OCI-LY1 (cell line): Measurements from ENCODE around the gene LHX6.

Experiments
- H2AFZ ChIP-seq: fragments of 200-600 bp; sonication (generic), shearing (Covaris generic); 2 replicates; pipeline ENCODE4 v1.6.0; 2014; ENCODE audit warnings: antibody characterized with exemption, mild to moderate bottlenecking, low read length
- H3F3A ChIP-seq: fragments of 200-600 bp; sonication (generic), shearing (Covaris generic); 2 replicates; pipeline ENCODE4 v1.6.0; 2014; ENCODE audit warnings: mild to moderate bottlenecking, antibody characterized with exemption, low read length, moderate library complexity; ENCODE audit not compliant: insufficient read depth
- H3K27ac ChIP-seq: fragments of 200-600 bp; sonication (generic); 2 replicates; pipeline ENCODE4 v1.5.1; 2014; ENCODE audit warnings: low read length, mixed run types, mild to moderate bottlenecking, low read depth; ENCODE audit not compliant: poor library complexity, severe bottlenecking
- H3K27me3 ChIP-seq: fragments of 200-600 bp; sonication (generic); 2 replicates; pipeline ENCODE4 v1.6.0; 2014; ENCODE audit warnings: antibody characterized with exemption, mild to moderate bottlenecking, low read length, moderate library complexity; ENCODE audit not compliant: insufficient read depth
- H3K36me3 ChIP-seq: fragments of 200-600 bp; sonication (generic); 2 replicates; pipeline ENCODE4 v1.6.1; 2014; ENCODE audit warnings: mild to moderate bottlenecking, antibody characterized with exemption, low read length, moderate library complexity, mixed read lengths; ENCODE audit not compliant: insufficient read depth
- H3K4me1 ChIP-seq: fragments of 200-600 bp; sonication (generic); 2 replicates; pipeline ENCODE4 v1.5.1; 2014; ENCODE audit warnings: mild to moderate bottlenecking, low read length, moderate library complexity; ENCODE audit not compliant: insufficient read depth, severe bottlenecking
- H3K4me2 ChIP-seq: fragments of 200-600 bp; sonication (generic), shearing (Covaris generic); 2 replicates; pipeline ENCODE4 v1.6.1; 2014; ENCODE audit warnings: low read length
- H3K4me3 ChIP-seq: fragments of 200-600 bp; sonication (generic); 2 replicates; pipeline ENCODE4 v1.5.1; 2014; ENCODE audit warnings: low read length, low read depth, mild to moderate bottlenecking, mixed read lengths; ENCODE audit not compliant: poor library complexity, severe bottlenecking
- H3K79me2 ChIP-seq: fragments of 200-600 bp; shearing (Covaris generic); 2 replicates; pipeline ENCODE4 v1.6.1; 2016; ENCODE audit warnings: mixed run types, low read length, mixed read lengths; ENCODE audit not compliant: insufficient read depth
- H3K9ac ChIP-seq: fragments of 200-600 bp; sonication (generic), shearing (Covaris generic); 2 replicates; pipeline ENCODE4 v1.6.1; 2014; ENCODE audit warnings: mild to moderate bottlenecking, low read length, mixed read lengths
- H3K9me2 ChIP-seq: fragments of 200-600 bp; sonication (generic), shearing (Covaris generic); 2 replicates; pipeline ENCODE4 v1.6.1; 2014; ENCODE audit warnings: low read depth, mild to moderate bottlenecking, low read length, mixed read lengths
- H3K9me3 ChIP-seq: fragments of 200-600 bp; shearing (Covaris generic); 2 replicates; pipeline ENCODE4 v1.6.1; 2014; ENCODE audit warnings: low read length, mixed read lengths
- H4K20me1 ChIP-seq: fragments of 200-600 bp; sonication (generic), shearing (Covaris generic); 2 replicates; pipeline ENCODE4 v1.6.0; 2016; ENCODE audit warnings: mild to moderate bottlenecking, low read length; ENCODE audit not compliant: insufficient read depth
- EZH2 ChIP-seq: fragments of 200-600 bp; sonication (generic), shearing (Covaris generic); IDR thresholded peaks from 2 replicates; pipeline ENCODE4 v1.8.0; 2017; ENCODE audit warnings: borderline replicate concordance, mixed run types, mild to moderate bottlenecking, antibody characterized with exemption, low read length, moderate library complexity, mixed read lengths
- TF ChIP-seq, protein P1 (sequence below): fragments of 200-600 bp; sonication (generic), shearing (Covaris generic); IDR thresholded peaks from 2 replicates; pipeline ENCODE4 v1.5.1; 2017; ENCODE audit warnings: mild to moderate bottlenecking, antibody characterized with exemption, low read length, moderate library complexity, mixed read lengths

The LHX6 gene

DNA sequence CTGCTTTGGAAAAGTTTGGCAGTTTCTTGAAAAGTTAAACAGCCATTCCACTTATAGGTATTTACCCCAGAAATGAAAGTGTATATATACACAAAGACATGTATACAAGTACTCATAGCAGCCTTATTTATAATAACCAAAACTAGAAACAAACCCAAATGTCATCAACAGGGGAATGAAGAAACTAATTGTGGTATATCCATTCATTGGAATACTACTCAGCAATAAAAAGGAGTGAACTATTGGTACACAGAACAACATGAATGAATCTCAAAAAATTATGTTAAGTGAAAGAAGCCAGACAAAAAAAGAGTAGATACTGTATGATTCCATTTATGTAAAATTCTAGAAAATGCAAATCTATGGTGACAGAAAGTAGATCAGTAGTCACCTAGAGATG is 66.3 kb downstream of the LHX6 start:
- H2AFZ ChIP-seq: no peak overlapping the region
- no peak overlapping the region for H3K27ac ChIP-seq
- peaks cover 4% of the 10 kb centered on the region; the same call in 1 of the 2 replicates for H3K27me3 ChIP-seq
- H4K20me1 ChIP-seq: no peaks in the 10 kb centered on the region
- peaks cover 12% of the 10 kb centered on the region for H3K4me1 ChIP-seq
- H3K4me3 ChIP-seq: no peak overlapping the region
- no peaks in the 10 kb centered on the region for H3K79me2 ChIP-seq
- H3K4me2 ChIP-seq: no peak overlapping the region
- peaks cover 9% of the 10 kb centered on the region for H3K9me3 ChIP-seq
- no peaks in the 10 kb centered on the region; the same call in 1 of the 2 replicates for H3K36me3 ChIP-seq
- no peaks in the 10 kb centered on the region for H3K9me2 ChIP-seq
- no peak overlapping the region for H3K9ac ChIP-seq
- TF ChIP-seq, protein P1, sequence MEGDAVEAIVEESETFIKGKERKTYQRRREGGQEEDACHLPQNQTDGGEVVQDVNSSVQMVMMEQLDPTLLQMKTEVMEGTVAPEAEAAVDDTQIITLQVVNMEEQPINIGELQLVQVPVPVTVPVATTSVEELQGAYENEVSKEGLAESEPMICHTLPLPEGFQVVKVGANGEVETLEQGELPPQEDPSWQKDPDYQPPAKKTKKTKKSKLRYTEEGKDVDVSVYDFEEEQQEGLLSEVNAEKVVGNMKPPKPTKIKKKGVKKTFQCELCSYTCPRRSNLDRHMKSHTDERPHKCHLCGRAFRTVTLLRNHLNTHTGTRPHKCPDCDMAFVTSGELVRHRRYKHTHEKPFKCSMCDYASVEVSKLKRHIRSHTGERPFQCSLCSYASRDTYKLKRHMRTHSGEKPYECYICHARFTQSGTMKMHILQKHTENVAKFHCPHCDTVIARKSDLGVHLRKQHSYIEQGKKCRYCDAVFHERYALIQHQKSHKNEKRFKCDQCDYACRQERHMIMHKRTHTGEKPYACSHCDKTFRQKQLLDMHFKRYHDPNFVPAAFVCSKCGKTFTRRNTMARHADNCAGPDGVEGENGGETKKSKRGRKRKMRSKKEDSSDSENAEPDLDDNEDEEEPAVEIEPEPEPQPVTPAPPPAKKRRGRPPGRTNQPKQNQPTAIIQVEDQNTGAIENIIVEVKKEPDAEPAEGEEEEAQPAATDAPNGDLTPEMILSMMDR: no peak
- TF ChIP-seq EZH2: no peak
- H3F3A ChIP-seq: no peaks in the 10 kb centered on the region

DNA sequence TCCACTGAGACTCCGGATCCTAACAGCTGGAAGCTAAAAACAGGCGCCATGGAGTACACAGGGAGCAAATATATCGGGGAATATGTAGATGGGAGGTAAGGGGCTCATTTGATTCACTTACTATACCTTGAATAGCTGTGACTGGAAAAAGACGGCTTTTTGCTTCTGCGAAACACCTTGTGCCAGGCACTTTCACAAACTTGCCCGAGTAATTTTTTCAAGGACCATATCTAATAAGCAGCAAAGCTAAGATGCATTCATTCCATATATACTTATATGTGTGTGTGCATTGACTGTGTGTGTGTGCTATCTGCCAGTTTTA is 68.9 kb downstream of the LHX6 start:
- no peak overlapping the region for H3K27ac ChIP-seq
- peak overlapping the region; percentile 84 for H3K4me2 ChIP-seq
- H3K4me3 ChIP-seq: peak overlapping the region; percentile 85
- no peaks in the 10 kb centered on the region for H3K9me2 ChIP-seq
- H3K9ac ChIP-seq: no peak overlapping the region
- H3K9me3 ChIP-seq: peaks cover 9% of the 10 kb centered on the region
- TF ChIP-seq, protein P1: no peak
- TF ChIP-seq EZH2: no peak
- H3F3A ChIP-seq: no peaks in the 10 kb centered on the region
- peaks cover 16% of the 10 kb centered on the region for H3K79me2 ChIP-seq
- H2AFZ ChIP-seq: no peak overlapping the region
- H3K27me3 ChIP-seq: no peaks in the 10 kb centered on the region; the same call in 1 of the 2 replicates
- H4K20me1 ChIP-seq: no peaks in the 10 kb centered on the region
- H3K4me1 ChIP-seq: peaks cover 21% of the 10 kb centered on the region
- H3K36me3 ChIP-seq: no peaks in the 10 kb centered on the region; the same call in 1 of the 2 replicates

DNA sequence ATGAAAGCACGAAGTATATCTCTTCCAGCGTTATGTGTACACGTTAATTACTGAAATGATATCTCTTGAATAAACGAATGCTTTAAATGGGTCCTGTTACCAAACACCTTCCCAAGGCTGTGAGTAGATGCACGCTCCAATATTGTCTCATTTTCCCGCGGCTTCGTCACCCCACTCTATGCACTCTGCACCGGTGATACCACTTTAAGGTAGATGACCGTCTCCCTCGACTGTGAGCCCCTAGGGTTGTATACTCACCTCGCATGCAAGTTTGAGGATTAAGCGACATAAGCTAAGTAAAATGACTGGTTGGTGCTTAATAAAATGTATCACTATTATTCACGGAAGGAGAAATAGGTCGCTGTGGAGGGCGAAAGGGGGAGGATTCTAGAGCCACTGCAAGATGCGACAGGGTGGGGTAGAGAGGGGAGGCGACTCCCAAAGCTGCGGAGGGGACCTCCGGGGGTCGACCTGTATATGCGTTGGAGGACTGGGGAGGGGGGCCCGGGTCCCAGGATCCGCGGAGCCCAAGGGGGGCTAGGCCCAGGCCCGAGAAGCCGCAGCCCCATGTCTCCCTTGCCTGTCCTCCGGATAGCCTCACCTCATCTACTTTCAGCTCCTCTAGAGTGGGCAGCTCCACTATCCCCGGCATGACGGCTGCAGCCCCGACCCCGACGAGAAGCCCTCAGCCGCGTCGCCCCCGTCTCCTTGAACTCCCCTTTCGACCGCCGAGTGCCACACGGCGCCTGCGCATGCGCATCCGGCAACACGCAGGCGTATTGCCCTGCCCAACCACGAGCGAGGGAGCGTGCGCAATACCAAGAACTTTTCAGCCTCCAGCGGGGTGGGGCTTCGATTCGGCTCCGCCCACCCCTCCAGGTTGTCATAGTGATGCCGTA is 69.5 kb downstream of the LHX6 start, which contains the start of the genes MORN5 and NDUFA8:
MORN5 (plus strand) TSS at position 883 of the 899 bp plus-strand sequence. CDS start 65 bp downstream, outside the sequence.
NDUFA8 (minus strand) TSS at position 754 of the 899 bp plus-strand sequence; CDS start at position 652, 102 bp downstream.
- Histone ChIP-seq H4K20me1 (no peaks in the 10 kb centered on the region), H3K4me3 (peak within 1 kb of the TSS; percentile 85), H3K36me3 (no peaks in the 10 kb centered on the region; the same call in 1 of the 2 replicates), H3K4me1 (peaks cover 21% of the 10 kb centered on the region), H3F3A (no peaks in the 10 kb centered on the region), H3K4me2 (peak within 1 kb of the TSS; percentile 84), H3K9me2 (no peaks in the 10 kb centered on the region), H3K27ac (peak within 1 kb of the TSS; percentile 39), H3K27me3 (no peaks in the 10 kb centered on the region; the same call in 1 of the 2 replicates), H2AFZ (no peak within 1 kb of the TSS), H3K9ac (peak within 1 kb of the TSS; percentile 83), H3K79me2 (peaks cover 21% of the 10 kb centered on the region), H3K9me3 (peaks cover 9% of the 10 kb centered on the region)
- TF ChIP-seq, protein P1: no peak
- no peak for TF ChIP-seq EZH2
